HG03108 (cell line): ENCODE data around the gene UGT1A9.

Experiments
- ATAC-seq: cut with Tn5 transposase; IDR thresholded peaks from one replicate; pipeline ENCODE4 v1.9.1; 2021; ENCODE audit warnings: moderate library complexity; ENCODE audit not compliant: unreplicated experiment

The UGT1A9 gene

DNA sequence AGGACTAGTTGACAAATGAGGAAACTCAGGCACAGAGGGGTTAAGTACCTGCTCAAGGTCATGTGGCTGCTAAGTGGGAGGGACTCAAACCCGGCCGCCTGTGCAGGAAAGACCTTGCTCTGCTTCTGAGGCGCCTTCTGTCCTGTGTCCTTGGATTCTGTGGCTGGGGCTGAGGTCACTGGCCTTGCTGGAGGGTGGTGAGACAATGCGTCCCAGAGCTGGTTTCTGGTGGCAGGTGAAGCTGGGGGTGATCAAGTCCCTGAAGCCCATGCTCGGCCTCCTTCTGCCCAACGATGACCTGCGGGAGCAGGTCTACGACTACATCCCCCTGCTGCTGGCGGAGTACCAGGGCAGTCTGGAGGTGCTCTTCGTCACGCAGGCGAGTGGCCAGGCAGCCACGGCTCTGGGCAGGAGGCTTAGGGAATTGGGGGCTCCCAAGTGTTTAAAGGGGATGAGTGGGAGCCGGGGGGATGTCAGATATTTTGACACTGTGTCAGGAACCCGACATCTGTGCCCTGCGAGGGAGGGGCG is 122.5 kb downstream of the UGT1A9 start:
- ATAC-seq: no peak

DNA sequence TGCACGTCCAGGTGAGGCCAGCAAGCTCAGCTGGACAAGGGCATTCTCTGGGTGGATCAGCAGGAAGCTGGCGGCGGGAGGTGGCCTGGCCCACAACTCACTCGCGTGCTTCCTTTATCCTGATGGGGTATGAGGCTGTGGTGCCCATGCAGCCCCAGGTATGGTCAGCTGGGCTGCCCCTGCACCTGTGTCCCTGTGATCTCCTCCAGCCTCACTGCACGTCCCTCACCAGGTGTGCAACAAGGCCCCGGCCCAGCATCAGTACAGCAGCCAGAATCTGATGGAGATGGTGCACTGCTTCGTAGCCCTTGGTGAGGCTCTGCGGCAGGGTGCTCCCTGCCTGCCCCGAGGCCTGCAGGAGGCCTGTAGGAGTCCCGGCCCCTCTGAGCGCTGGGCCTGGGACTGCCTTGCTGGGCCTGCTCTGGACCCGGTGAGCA is 124.1 kb downstream of the UGT1A9 start:
- ATAC-seq: no peak

DNA sequence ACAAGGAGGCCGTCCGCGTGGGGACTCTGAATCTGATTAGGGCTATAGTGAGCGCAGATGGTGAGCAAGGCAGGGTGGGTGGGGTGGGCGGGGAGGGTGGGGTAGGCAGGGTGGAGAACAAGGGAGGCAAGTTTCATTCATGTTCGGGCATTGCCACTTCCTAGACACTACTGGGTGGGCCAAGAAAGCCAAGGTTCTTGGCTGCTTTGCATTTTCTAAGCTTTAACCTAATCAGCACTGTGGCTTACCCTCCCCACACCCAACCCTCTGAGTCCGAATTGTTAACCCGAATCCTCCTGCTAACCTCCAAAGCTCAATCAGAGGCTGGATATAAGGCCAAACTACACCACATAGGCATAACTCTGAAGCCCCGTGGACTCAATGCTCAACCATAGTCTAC is 124.6 kb downstream of the UGT1A9 start:
- no peak for ATAC-seq

DNA sequence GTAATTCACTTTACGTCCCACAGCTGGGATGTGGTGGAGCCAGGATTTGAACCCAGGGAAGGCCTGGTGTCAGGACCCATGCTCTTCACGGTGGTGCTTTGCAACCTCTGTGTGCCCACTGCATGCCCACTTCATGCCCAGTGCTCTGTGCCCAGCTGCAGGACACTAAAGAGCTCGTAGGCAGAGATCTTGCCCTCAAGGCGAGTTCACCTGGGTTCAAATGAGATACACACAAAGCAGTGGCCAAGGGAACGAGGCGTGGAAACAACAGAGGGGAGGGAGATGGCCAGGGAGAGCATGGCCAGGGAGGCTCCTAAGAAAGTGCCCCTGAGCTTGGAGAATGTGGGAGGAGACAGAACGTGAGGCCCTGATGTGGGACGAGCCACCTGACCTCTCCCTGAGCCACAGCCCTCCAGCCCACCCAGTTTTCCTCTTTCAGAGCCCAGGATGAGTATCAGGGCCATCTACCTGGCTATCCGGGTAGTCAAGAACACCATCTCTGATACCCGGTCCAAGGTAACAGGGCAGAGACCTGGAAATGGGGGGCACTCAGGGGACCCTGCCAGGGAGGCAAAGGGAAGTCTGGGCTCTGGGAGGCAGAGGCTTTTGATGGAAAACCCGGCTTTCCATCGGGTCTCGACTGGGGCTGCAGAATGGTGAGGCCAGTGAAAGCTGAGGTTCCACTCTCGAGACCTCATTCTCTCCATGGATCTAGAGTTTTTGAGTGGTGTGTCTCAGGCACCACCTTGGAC is 126.8 kb downstream of the UGT1A9 start:
- ATAC-seq: no peak

DNA sequence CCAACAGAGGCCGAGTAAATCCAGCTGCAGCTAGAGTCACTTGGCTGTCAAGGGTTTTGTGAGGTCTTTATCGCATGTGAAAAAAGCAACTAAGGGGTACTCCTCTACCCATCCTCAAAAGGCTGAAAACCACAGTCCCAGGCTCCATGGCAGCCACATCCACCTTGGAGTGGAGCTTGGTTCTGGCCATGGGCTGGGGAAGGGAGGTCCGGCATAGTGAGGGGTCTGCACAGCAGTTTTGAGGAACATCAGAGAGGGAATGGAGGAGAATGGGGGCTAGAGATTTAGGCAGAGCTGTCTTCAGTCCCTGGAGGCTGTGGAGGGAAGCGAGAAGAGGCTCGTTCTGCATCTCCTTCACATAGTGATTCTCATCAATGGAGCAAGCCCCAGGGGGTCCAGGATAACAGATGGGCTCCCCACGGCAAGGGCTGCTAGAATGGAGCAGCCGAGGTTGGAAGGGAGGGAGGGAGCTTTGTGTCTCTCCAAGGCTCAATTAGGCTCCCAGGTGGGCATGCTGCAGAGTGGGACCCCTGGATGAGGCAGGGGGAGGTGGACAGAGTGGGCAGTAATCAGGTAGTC is 127.5 kb downstream of the UGT1A9 start:
- ATAC-seq: no peak

DNA sequence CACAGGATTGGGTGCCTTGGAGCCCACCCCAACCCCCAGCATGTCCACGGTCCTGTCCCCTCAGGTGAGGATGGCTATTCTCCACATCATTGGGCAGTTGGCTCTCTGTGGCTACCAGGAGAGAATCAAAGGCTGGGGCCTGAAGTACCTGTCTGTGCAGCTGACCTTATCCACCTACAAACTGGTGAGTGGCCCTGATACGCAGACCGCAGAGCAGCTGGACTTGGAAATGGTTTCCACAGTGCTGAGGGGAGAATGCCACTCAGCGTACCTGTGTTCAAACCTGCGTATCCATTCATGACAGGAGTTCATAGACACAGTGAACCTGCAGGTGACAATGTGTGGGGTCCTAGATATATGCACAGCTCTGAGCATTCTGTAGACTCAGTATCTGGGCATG is 128.0 kb downstream of the UGT1A9 start:
- ATAC-seq: no peak

DNA sequence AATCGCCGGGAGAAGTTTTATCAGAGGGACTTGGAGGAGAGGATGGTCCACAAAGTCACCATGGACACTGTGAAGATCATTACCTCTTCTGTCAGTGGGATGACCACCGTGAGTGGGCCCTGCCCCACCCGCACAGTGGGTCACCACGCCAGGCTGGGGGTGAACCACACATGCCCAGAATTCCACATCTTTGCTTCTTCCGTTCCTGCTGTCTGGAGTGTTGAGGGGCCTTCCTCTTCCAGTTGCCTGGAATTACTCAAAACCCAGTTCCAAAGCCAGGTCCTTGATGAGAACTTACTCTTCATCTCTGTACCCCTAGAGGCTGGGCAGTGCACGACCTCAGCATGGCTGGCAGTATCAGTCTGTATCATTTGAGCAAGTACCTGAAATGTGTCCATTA is 128.5 kb downstream of the UGT1A9 start:
- no peak for ATAC-seq

DNA sequence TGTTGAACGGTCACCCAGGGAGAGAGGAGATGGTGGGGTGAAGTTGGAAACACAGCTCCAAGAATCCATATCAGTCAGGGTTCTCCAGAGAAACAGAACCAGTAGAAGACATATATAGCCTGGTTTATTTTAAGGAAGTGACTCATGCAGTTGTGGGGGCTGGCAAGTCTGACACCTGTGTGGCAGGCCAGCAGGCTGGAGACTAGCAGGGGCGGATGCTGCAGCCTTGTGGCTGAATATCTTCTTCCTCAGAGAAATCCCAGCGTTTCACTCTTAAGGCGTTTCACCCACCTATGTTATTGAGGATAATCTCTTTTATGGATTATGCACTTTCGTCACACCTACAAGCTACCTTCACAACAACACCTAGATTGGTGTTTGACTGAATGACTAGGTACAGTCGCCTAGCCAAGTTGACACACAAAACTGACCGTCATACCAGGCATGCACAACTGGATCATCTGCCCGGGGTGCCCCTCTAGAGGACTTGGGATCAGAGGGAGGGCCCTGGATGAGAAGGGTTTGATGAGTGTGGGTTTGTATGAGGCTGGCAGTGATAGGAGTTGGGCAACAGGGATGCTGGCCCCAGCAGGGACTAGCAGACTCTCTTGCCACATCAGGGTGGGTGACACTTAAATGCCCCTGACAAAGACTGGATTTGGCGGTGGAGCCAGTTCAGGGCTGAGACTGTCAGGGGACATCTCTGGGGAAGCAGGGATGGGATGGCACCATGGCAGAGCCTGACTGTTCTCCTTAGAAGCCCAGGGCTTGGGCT is 129.8 kb downstream of the UGT1A9 start:
- no peak for ATAC-seq

DNA sequence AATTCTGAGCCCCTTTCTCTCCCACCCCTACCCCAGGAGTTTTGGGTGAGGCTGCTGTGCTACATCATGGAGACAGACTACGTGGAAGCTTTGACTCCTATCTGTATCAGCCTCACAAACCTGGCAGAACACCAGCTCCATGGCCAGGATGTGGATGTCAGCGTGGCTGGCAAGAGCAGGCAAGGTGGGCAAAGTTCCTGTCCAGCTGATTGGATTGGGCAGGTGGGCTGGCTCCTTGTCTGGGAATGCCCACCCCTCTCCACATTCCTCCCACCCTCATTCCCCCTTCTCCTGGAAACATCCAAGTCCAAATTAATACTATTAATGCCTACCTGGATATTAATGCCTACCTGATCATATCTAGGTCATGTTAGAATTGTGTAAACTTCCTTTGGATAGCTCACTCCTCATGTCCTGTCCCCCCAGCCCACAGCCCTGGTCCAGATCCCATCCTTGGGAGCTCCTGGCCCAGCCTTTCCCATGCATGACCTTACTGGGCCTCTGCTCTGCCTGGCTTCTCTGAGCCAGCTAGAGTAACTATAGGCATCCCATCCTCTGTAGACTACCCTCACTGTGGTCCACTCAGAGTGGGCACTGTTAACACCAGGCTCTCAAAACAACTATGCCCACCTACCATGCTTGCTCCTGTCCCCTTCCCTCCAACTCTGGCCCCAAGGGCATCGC is 130.6 kb downstream of the UGT1A9 start:
- no peak for ATAC-seq

DNA sequence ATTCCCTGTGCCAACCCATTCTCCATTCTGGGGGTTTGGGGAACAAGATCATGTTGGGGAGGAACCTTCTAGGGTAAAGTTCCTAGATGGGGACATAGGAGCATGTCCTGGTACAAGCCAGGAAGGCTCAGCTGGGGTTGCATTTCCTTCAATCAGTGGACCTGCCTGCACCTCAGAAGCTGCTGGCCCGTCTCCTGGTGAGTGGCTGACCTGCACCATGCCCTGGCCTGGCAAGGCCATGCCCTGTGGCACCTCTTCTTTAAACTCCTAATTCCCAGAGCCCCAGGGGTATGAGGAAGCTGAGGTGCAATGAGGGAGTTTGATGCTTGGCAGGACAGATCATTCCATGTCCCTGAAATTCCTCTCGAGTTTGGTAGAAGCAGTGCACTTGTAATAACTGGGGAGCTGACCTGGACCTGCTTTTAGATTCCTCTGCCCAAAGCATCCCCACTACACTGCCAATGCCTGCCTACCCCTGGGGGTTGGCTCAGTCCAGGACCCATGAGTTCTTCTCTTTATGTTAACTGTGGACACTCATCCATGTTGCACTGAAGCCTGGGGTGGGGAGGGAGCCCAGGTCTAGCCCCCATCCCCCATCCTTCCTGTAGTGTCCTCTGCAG is 131.7 kb downstream of the UGT1A9 start:
- no peak for ATAC-seq

DNA sequence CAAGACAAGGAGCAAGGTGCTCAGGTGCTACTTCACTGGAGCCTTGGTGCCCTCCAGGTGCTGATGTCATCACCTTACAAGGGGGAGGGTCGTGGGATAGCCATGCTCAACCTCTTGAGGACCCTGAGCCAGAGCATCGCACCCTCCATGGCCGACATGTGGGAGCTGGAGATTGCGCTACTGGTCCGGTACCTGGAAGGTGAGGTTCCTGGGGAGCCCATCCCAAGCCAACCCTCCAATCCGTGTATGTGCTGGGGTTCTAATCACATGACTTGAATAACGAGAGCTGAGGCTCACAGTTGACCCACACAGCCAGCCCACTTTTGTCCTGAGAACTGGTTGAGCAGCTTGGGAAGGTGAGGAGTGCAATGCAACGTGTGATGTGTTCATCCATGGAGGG is 132.3 kb downstream of the UGT1A9 start:
- ATAC-seq: no peak

DNA sequence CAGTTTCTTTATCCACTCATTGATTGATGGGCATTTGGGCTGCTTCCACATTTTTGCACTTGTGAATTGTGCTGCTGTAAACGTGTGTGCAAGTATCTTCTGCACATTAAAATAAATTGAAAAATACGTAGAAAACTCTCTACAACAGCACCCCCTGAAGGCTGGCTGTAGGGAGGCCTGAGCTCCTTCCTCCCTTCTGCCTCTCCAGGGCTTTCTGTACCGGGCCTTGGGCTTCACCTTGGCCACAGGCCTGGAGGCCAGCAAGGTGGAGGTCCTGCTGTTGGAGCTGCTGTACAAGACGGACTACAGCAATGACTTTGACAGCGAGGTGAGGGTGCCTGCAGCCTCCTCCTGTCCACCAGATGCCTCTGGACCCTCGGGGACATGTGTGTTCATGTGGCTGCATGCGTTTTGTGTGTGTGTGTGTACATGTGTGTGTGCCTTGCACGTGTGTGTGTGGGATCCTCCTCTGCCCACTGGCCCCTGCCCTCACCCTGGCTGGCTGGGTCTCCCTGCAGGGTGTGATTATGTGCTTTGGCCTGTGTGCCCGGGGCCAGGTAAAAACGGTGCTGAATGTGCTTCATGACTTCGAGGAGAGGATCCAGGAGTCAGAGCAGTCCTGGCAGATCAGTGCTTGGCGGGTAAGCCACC is 135.6 kb downstream of the UGT1A9 start:
- ATAC-seq: no peak

DNA sequence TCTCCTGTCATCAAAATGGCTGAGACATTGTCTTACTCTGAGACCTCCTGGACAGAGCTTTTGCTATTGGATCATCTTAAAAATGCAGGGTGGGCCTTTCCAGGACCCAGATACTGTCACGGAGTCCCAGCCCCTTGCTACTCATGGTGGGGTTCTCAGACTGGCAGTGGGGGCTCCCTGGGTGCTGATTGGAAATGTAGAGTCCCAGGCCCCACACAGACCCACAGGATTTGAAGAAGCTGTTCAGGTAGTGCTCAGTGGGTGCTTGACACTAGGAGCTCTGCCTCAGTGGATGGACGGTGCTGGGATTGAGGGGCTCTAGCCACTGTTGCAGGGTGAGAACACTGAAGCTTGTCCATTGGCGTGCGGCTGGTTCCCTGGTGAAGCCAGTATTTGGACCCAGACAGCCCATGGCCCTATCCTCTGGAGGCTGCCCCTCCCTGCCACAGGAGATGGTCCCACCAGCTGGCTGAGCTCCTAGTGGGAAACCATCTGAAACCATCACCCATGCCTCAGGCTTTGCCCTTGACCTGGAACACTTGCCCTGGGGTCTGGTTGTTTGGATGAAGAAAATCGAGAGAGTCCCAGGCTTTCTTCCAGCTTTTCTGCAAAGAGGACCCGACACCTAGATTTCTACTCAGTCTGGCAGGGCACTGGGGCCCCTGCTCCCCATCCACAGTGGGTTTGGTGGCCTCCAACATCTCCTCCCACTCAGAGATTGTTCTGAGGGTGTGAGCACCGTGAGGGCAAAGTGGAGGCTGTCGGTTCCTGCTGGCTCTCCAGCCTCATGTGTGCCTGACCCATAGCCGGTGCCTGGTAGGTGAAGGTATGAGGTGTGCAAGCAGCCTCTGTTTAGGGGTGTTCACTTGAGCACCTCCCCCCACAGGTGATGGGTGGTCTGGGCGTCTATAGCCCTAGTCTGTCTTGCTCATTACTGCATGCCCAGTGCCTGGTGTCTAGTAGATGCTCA is 136.6 kb downstream of the UGT1A9 start:
- ATAC-seq: no peak

DNA sequence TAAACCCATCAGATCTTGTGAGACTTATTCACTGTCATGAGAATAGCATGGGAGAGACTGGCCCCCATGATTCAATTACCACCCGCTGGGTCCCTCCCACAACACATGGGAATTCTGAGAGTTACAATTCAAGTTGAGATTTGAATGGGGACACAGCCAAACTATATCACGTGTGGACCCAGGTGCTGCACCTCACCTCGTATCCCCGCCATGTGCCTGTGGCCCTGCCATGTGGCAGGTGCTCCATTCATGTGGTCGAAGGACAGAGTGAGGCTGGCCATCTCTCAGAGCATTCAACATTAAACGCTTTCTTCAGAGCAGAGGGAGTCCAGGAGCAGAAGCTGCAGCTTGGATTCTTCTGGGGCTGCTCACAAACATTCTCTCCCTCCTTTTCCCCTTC is 138.7 kb downstream of the UGT1A9 start:
- no peak for ATAC-seq

DNA sequence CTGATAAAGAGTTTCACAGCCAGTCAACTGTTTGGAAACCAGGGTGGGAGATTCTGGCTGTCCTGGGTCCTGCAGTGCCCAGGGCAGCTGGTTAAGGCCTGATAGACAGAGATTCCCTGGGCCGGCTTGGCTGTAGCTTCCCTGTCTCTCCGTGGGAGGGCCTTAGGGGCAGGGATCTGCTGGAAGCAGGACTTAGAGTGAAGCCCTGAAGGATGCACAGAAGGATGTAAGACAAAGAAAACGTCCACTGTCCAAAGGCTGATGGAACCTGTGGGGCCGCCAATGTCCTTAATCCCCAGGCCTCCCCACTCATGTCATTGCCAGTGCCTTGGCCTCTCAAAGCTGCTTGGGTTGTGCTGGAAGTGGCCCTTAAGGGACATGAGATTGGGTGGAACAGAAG is 139.4 kb downstream of the UGT1A9 start:
- ATAC-seq: no peak

DNA sequence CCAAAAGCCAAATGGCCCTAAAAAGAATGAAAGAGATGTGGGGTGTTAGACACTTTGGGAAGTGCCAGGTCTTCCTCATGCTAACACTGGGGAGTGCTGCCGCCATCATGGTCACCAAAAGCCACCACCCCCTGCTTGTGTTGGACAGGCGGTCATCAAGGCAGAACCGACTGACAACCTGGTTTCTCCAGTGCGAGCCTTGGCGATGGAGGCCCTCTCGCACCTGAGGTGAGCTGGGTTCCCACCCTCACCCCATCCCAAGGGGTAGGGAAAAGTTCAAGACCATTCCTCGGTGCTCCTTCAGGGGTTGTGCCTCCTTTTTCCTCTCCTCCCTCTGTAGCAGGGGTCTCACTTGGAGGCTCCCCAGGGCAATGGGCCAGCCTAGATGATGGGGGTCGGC is 140.0 kb downstream of the UGT1A9 start:
- ATAC-seq: no peak

DNA sequence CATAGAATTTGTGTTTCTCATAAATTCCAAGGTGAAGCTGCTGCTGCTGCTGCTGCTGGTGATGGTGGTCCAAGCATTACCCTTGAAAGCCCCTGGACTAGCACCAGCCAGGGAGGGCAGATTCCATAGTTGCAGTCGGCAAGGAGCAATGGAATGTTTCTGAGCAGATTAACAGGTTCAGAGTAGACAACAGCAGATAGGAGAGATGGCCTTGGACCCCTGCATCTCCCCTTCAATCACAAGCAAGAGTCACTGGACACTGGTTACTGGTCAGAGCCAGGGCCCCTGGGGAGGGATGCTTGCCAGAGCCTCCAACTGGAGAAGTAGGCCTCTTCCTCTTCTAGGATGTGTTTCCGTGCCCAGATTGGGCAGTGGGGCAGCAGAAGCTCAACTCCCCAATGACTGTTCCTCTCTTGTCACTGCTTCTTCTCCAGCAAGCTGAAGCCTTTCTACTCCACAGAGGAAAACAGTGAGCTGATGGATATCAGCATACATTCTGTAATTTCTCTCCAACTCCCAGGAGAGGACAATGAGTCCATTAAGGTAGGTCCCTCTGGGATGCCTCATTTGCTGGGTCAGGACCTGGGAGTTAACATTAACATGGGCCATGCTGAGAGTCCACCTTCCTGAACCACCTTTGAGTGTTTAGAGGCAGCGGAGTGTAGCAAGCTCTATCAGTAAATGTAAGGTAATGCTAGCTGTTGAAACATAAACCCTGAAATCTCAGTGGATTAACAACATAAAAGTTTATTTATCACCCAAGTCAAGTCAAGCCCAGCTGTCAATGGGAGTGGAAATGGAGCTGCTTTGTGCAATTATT is 141.7 kb downstream of the UGT1A9 start:
- ATAC-seq: no peak

DNA sequence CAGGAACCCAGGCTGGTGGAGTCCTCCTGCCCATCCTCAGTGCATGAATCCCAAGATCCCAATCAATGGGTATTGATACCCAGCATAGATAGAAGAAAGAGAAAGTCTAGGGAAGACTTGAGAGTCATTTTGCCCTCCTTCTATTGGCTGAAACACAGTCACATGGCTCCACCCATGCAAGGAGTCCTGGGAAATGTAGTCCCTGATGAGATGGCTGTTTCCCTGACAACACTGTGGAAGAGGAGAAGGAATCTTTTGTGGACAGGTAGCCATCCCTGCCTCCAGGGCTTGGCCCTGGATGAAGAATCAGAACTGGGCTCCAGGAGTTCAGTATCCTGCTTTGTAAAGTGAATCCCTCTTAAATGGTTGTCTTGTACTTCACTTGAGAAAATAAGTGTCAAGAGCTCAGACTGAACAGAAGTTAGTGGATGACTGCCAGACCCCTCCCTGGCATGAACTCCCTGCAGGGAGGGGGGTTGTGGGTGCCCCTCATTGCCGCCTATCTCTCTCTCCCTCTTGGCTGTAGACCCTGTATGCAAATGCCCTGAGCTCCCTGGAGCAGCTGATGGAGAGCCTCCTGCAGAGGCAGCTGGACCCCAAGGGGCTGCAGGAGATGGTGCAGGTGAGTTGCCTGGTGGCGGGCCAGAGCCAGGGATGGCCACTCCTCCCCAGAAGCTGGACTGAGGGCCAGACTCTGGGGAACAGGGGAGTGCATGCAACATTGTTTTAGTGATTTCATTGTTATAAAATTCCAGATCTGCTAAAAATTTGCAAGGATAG is 142.5 kb downstream of the UGT1A9 start:
- ATAC-seq: no peak
